Esophagus (tissue), 2 donors: ENCODE data around the gene TMEM100. TPM values are rescaled to one million over a fixed set of nuclear protein-coding genes. Genes with fewer than 3 reads are reported as not detected.

Experiments used
- H3K27ac ChIP-seq, 2 donors: one replicate each; pipeline ENCODE4 v1.5.1; 2013; ENCODE audit warnings: low read depth in 2 of 2, mild to moderate bottlenecking in 2 of 2, inconsistent platforms in 1 of 2, low read length in 1 of 2, moderate library complexity in 1 of 2
- H3K27me3 ChIP-seq, 2 donors: one replicate each; pipeline ENCODE4 v1.6.1; 2013; ENCODE audit warnings: low read length in 2 of 2, control low read depth in 1 of 2, mild to moderate bottlenecking in 1 of 2; ENCODE audit not compliant: insufficient read depth in 2 of 2, control insufficient read depth in 1 of 2
- H3K36me3 ChIP-seq, 2 donors: one replicate each; pipeline ENCODE4 v1.6.1; 2013; ENCODE audit warnings: low read length in 1 of 2; ENCODE audit not compliant: control insufficient read depth in 2 of 2, insufficient read depth in 2 of 2
- H3K4me1 ChIP-seq, 2 donors: one replicate each; pipeline ENCODE4 v1.6.1; 2013; ENCODE audit warnings: low read length in 1 of 2; ENCODE audit not compliant: control insufficient read depth in 2 of 2, insufficient read depth in 2 of 2
- H3K4me3 ChIP-seq, 2 donors: one replicate each; pipeline ENCODE4 v1.5.1; 2013; ENCODE audit warnings: low read length in 2 of 2, mild to moderate bottlenecking in 2 of 2, low read depth in 1 of 2, moderate library complexity in 1 of 2
- H3K9me3 ChIP-seq, 2 donors: one replicate each; pipeline ENCODE4 v1.6.1; 2013; ENCODE audit warnings: mild to moderate bottlenecking in 2 of 2, low read depth in 1 of 2, low read length in 1 of 2, moderate library complexity in 1 of 2; ENCODE audit not compliant: control insufficient read depth in 2 of 2, insufficient read depth in 1 of 2
- WGBS, 2 donors: extraction: QIAGEN DNeasy Blood & Tissue Kit; methylation state at CpG; one replicate each; pipeline ENCODE4 v1.1.7; 2013; 5-methylcytosine and 5-hydroxymethylcytosine counted together
- polyA plus RNA-seq, 2 donors: library from polyadenylated mRNA; stranded (reverse); fragments of 200-250 nt; gene quantifications; one replicate each; pipeline ENCODE4 v1.2.3, GENCODE V29; 2013
- donor health status: healthy with polysubstance abuse.
- donor health status: Bipolar disorder and iron deficiency.

TMEM100 gene
- polyA plus RNA-seq, 2 donors, result 1.6 to 4.8 TPM

DNA sequence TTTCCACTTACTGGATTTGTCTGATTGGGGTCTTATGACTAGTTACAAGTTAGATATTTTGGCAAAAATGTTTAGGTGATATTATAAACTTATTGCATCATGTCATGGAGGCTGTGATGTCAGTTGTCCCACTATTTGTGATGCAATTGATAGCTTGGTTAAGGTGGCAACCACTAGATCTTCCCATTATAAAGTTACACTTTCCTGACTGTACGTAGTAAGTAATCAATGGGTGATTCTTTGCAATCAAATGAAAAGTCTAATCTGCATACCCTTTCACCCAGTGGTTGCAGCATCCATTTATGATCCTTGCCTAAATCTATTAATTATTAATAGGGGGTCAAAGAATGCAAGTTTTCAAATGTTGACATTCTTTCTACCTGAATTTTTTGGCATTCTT, 23.8 kb upstream of the TMEM100 start:
- H3K27ac ChIP-seq, result no peak overlapping the region
- no peak overlapping the region for H3K4me3 ChIP-seq
- 74 to 83% methylated on average over 1 of the region's 1 CpG for WGBS, 2 donors
- H3K4me1 ChIP-seq, result no peaks in the 10 kb centered on the region
- no peaks in the 10 kb centered on the region for H3K27me3 ChIP-seq
- H3K9me3 ChIP-seq, result no peaks in the 10 kb centered on the region
- no peaks in the 10 kb centered on the region for H3K36me3 ChIP-seq

DNA sequence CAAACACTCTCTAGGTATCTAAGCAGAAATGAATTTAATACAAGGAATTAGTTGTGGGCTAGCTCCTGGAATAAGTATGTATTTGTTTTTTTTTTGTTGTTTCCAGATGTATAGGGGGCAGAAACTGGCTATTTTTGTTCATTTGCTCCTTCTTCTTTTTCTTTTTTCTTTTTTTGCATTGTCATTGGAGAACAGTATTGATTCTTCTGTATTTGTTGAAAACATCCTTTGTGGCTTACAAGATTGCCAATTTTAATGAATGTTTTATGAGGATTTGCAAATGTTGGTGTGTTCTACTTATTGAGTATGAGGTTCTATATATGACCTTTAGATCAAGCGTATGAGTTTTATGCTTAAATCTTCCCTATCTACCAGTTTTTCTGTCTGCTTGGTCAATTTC, 22.6 kb upstream of the TMEM100 start:
- 95 to 97% methylated on average over 1 of the region's 1 CpG for WGBS, 2 donors

DNA sequence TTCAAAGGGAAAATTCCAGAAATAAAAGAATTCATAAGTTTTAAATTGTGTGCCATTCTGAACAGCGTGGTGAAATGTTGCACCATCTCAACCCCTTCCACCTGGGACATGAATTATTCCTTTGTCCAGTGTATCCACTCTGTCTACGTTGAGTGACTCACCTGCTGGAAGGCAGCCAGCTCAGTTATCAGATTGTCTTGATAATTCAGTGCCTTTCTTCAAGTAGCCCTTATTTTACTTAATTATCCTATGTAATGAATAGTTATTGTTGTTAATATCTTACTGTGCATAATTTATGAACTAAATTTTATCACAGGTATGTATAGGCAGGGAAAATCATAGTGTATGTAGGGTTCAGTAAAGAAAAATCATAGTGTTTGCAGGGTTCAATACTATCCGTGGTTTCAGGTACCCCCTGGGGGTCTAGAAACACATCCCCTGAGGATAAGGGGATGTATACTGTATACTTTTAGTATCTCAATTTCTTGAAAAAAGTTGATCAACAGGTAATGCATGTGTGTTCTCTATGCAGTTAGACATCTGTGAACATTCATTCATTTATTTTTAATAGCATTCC, 20.5 kb upstream of the TMEM100 start:
- Histone ChIP-seq H3K36me3 (no peaks in the 10 kb centered on the region), H3K27me3 (no peaks in the 10 kb centered on the region), H3K4me1 (no peaks in the 10 kb centered on the region), H3K27ac (no peak overlapping the region), H3K9me3 (no peaks in the 10 kb centered on the region), H3K4me3 (no peak overlapping the region)
- WGBS, 2 donors, result 38 to 41% methylated on average over 3 of the region's 3 CpGs

More for the DNA sequence above, 22.6 kb upstream of the TMEM100 start:
- Histone ChIP-seq H3K27me3 (no peaks in the 10 kb centered on the region), H3K9me3 (no peaks in the 10 kb centered on the region), H3K4me1 (no peaks in the 10 kb centered on the region), H3K27ac (no peak overlapping the region), H3K36me3 (no peaks in the 10 kb centered on the region), H3K4me3 (no peak overlapping the region)

DNA sequence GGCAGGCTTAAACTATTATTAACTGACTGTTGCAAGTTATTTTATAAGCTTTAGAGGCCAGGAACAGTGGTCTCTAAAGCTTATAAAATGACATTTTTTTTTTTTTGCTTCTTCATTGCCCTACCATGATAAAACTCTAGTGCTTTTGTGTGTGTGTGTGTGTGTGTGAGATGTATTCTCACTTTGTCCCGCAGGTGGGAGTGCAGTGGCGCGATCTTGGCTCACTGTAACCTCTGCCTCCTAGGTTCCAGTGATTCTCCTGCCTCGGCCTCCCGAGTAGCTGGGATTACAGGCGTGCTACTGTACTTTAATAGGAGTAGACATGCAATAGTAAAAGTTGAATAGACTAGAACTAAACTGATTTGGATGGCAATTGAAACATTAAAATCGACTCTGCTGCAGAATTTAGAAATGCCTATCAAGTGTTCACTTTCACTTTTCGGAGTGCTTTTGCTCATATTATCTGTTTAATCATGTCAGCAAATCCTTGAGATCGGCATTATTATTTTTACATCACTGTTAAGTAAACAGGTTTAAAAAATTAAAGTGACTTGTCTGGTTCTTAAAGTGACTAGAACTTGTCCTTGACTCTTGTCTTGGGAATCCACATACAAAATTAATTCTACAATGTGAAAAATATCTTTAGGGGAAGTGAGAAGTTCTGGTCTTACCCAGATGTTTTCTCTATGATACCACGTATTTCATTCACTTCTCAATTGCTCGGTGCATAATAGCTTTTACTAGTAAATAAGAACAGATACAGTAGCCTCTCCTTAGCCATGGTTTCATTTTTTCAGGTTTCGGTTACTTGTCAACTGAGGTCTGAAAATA, 19.8 kb upstream of the TMEM100 start:
- H3K27me3 ChIP-seq, result no peaks in the 10 kb centered on the region
- H3K36me3 ChIP-seq, result no peaks in the 10 kb centered on the region
- H3K4me1 ChIP-seq, result no peaks in the 10 kb centered on the region
- WGBS, 2 donors, result 74 to 78% methylated on average over 12 of the region's 12 CpGs
- no peak overlapping the region for H3K4me3 ChIP-seq
- H3K9me3 ChIP-seq, result no peaks in the 10 kb centered on the region
- no peak overlapping the region for H3K27ac ChIP-seq

DNA sequence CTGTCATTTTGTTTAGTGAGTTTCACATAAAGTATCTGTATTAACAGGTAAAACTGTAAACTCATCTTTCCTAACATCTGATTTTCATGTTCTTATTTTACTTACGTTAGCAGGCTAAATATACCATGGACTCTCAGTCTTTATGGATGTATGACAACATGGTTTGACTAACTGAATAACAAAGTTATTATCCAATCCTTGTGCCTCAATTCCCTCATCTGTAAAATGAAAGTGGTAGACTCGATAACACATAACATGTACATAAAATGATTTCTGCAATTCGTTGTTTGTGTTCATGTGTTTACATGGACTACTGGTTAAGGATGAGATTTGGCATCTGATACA, 18.7 kb upstream of the TMEM100 start:
- Histone ChIP-seq H3K9me3 (no peaks in the 10 kb centered on the region), H3K4me1 (no peaks in the 10 kb centered on the region), H3K27ac (no peak overlapping the region), H3K27me3 (no peaks in the 10 kb centered on the region), H3K36me3 (no peaks in the 10 kb centered on the region), H3K4me3 (no peak overlapping the region)
- WGBS, 2 donors, result 89 to 91% methylated on average over 3 of the region's 3 CpGs

DNA sequence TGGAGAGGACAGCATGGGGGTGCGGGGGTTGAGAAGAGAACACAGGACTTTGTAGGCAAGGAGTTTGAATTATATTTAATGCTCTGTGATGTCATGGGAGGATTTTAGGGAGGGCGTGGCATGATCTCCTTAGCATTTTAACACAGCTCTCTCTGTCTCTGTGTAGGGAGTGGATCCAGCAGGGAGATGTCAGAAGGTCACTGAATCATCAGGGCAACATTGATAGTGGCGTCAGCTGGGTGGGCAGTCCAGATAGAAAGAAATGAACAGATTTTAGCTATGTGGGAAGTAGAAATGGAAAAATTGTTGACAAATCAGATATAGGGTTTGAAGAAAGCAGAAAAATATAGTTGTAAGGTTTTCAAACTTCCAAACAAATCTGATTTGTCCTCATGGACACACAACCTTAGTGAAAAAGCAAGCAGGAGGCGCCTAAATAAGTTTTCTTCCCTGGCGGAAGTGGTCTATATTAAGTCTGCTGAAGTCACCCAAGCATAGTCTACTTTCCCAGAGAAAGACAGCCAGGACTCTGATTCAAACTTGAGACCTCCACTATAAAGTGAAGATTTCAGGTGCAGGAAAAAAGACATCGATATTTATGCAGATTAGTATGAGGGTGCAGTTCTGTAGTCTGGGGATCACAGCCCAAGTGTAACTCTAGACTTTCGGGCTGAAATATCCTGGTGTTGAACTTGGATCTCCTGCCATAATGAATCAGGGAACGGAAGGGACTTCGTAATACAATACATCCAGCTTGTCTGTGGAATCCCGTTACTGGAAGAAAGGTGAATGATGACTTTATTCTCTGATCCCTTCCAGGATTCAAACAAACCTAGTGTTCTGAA, 18.1 kb upstream of the TMEM100 start:
- 81 to 90% methylated on average over 10 of the region's 10 CpGs for WGBS, 2 donors
- H3K4me1 ChIP-seq, result no peaks in the 10 kb centered on the region
- H3K9me3 ChIP-seq, result no peaks in the 10 kb centered on the region

DNA sequence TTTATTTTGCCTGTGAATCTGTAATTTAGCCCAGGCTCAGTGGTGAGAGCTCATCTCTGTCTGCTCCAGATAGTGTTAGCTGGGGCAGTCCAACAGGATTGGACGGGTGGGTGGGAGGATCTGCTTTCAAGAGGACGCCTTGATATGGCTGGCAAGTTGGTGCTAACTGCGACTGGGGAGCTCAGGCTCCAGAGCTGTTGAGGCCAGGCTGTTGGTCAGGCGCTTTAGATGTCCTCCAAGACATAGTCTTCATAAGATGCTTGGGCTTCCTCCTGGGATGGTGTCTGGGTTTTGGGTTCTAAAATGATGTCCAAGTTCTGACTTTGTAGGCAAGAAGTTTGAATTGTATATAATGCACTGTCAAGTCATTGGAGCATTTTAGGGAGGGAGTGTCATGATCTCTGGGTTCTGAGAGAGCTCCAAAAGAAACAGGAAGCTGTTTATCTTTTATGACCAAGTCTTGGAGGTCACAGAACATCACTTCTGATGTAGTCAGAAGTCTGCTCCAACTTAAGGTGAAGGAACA, 15.4 kb upstream of the TMEM100 start:
- 80 to 87% methylated on average over 4 of the region's 4 CpGs for WGBS, 2 donors
- Histone ChIP-seq H3K27ac (no peak overlapping the region), H3K4me3 (no peak overlapping the region), H3K27me3 (no peaks in the 10 kb centered on the region), H3K9me3 (no peaks in the 10 kb centered on the region), H3K36me3 (no peaks in the 10 kb centered on the region), H3K4me1 (no peaks in the 10 kb centered on the region)

More for the DNA sequence above, 18.1 kb upstream of the TMEM100 start:
- Histone ChIP-seq H3K36me3 (no peaks in the 10 kb centered on the region), H3K27me3 (no peaks in the 10 kb centered on the region), H3K27ac (no peak overlapping the region), H3K4me3 (no peak overlapping the region)

DNA sequence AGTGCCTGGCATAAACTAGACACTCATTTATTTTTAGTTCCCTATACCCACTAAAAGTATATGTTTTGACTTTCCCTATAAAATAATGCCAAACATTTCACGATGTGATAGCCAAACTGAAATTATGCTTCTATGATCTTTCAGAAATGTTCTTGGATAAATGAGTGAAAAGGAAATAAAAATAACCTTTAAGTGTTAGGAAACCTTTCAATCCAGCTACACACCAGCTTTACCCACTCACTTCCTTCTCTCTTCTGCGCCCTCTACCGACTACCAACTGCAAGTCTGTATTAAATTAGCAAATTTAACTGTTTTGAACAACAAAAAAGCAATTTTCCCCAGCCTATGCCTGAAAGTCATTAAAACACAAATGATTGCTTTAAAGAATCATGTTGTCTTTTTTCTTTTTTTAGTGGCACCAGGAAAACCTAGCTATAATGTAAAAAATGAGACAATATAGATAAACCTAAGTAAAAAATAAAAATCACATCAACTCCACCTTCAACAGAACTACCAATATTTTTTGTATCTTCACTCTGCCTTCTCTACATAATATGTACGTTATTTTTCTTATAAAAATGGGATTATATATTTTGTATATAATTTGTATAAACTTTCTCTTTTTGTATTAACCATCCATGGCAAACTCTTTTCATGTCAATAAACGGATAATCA, 13.2 kb upstream of the TMEM100 start:
- WGBS, 2 donors, result 31 to 34% methylated on average over 5 of the region's 5 CpGs
- Histone ChIP-seq H3K27ac (no peak overlapping the region), H3K4me1 (no peaks in the 10 kb centered on the region), H3K9me3 (no peaks in the 10 kb centered on the region), H3K4me3 (no peak overlapping the region), H3K36me3 (no peaks in the 10 kb centered on the region), H3K27me3 (no peaks in the 10 kb centered on the region)

DNA sequence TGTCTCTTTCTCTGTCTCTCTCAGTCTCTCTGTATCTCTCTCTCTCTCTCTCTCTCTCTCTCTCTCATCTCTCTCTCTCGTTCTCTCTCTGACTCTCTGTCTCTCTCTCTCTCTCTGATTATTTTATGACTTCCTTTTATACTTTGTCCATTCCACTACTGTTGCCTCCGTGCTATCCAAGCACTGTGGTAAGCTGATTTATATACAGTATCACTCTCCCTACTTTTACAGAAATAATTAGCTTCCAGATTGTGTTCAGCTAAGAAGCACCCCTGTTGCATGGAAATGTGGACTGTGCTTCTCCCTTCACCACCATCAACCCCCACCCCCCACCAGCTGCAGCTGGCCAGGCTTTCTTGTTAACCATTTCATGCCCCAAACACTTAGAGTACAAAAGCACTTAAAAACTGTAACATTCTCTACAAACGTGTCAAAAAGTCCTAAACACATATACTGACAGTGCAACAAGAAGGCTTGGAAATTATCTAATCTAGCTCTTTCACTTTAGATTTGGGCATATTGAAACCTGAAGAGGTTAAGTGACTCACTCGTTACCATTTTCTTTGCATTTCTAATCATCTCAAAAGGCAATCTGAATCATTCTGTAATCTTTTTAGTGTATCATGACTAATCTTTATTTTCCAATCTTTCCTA, 11.6 kb upstream of the TMEM100 start:
- Histone ChIP-seq H3K27ac (no peak overlapping the region), H3K36me3 (no peaks in the 10 kb centered on the region), H3K4me1 (no peaks in the 10 kb centered on the region), H3K4me3 (no peak overlapping the region), H3K27me3 (no peaks in the 10 kb centered on the region), H3K9me3 (no peaks in the 10 kb centered on the region)
- 37 to 51% methylated on average over 4 of the region's 4 CpGs for WGBS, 2 donors
